HPDE6-E6E7 (cell line): ENCODE data around the gene SLC2A4.
A peak's percentile ranks its signal among the peaks of the same experiment; 100 is the strongest.

ENCODE experiments used
- DNase-seq: peaks from one replicate; pipeline ENCODE4 v3.0.0; 2011; ENCODE audit warnings: missing footprints; ENCODE audit errors: extremely low spot score

SLC2A4 gene

DNA sequence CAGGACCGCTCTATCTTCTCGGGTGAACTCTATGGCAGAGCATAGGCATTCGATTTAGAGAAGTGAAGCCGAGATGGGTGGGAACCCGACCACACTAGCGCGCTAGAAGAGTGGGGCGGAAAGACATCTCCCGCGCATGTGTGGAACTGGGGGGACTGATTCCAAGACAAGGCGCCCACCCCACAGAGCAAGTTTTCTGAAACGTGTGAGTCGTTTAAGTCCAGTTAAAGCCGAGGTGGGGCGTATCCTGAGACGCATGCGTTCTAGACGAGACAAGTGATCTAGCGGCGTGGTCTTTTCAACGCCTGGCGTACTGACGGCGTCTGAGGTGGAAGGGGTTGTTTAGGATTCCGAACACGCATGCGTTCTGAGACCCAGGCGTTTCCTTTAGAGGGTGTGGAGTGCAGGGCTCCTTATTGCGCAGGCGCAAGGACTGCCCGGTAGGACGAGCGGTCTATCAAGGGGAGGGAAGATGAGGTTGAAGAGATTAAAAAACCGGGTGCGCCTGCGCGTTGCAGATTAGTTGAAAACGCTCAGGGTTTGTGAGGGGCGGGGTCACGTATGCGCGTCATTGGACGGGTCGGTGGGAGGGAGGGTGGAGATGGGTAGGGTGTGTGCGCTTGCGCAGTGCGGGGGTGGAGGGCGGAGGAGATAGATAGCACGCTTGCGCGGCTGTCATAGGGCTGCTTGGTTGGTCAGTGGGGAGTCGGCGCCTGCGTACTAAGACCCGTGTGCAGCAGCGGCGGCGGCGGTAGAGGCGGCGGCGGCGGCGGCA is 25.6 kb downstream of the SLC2A4 start, which contains the start of gene EIF5A:
EIF5A (plus strand) TSS at position 718 of the 775 bp plus-strand sequence. CDS start 2,008 bp downstream, outside the sequence.
- peak; percentile 99 for DNase-seq

DNA sequence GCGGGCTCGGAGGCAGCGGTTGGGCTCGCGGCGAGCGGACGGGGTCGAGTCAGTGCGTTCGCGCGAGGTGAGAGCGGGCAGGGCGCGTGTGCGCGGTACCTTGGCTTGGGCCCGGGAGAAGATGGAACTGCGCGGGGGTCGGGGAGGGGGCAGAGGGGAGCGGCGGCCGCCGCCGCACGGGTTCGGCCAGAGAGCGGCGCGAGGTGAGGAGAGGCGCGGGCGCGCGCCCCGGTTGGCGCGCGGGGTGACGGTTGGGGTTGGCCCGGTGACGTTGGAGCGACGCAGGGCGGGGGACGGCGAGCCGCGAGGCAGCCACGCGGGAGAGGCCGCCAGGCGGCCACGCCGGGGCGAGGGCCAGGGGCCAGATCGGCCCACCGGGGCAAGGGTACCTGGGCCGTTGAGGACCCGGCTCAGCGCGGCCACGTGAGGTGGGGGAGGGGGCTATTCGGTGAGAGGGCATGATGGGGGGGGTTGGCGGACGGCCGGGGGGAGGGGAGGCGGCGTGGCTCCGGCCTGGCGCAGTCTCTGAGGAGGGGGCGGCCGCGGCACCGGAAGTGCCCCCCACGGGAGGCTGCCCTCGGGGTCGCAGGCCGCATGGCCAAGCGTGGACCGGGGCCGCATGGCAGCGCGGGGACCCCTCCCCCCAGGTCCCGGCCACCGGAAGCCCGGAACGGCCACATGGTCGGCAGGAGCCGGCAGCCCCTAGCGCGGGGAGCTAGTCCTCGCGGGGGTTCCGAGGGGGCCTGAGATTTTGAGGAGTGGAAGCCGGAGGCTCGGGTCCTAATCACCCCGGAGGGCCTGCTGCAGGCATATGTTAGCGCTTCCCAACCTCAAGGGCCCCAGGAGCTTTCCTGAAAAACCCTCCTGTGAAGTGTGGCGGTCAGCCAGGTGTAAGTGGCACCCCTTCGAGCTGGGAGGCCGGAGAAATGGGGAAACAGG is 26.4 kb downstream of the SLC2A4 start:
- no peak for DNase-seq

- DNase-seq, result peak; percentile 84
Measured at GRCh38 chr17:7308625-7309433, 27.3 kb downstream of the SLC2A4 start.

- no peak for DNase-seq
Measured at GRCh38 chr17:7309628-7310027, 28.1 kb downstream of the SLC2A4 start.

DNA sequence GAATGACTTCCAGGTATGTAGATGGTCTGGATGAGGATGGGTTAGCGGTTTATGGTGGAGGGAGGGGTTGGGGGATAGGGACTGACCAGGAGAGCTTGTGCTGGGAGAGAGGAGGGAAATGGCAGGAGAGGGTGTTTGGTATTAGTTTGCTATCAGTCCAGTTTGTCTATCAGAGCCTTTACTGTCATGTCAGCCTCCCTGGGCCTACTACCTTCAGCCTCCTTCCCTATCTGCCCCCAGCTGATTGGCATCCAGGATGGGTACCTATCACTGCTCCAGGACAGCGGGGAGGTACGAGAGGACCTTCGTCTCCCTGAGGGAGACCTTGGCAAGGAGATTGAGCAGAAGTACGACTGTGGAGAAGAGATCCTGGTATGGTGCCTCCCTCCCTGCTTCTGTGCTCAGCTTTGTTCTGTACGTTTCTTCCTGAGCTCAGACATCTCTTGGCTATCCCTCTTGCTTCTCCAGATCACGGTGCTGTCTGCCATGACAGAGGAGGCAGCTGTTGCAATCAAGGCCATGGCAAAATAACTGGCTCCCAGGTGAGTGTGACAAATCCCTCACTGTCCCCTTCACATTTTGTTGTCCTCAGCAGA is 29.7 kb downstream of the SLC2A4 start:
- no peak for DNase-seq

DNA sequence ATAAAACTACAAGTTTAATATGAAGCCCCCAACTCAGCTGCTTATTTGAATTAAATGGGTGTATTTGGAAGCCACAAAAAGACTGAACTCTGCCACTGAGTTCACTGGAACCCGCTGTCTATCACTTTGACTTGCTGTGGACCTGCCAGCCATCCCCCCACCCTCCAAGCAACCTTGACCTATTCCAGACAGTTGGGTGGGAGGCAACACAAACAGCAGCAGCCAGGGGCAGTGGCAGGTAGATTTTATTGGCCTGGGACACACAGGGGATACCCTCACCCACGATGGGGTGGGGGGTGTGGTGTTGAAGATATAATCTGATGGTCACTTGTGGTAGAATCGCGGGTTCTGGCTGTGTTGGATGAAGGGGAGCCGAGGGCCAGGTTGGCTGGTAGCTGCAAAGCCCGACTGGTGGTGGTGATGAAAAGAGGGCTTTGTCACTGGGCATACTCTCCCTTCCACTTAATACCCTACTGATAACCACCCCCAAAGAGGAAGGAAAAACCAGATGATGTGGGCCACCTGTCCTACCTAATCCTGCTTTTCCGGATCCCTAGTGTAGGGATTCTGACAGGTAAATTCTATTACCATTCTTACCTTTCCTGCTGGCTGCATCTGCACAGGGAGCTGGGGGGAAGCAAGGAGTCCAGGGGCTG is 31.0 kb downstream of the SLC2A4 start:
- DNase-seq, result no peak

DNA sequence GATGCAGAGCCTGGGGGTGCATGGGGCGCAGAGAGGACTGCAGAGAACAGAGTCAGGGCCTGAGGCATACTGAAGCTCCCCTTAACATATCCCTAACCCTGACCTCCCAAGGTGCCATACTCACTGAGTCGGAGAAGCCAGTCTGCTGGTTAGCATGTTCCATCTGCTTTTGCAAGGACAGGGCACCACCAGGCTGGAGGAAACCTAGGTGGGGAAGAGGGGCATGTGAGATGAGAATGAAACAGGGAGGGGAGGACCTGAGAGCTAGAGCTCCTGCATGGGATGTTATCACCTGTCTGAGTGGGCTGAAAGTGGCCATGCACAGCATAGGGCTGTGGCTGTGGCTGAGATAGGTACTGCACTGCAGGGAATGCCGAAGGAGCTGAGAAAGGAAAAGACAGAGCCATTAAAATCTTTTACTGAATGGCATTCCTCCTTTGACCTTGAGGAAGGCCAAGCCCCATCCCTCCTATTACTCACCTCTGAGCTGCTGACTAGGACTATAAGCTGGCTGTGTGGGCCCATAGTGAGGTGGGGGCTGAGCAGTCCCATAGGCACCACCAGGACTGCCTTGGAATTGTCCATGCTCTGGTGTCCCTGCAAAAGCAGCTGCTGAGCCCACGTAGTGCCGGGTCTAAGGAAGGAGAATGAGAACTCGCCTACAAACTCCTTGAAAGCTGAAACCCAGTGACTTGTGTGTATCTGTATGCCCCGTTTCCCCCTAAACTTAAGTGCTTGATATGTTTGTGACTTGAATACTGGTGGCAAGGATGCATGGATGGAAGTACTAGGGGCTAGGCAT is 31.8 kb downstream of the SLC2A4 start:
- DNase-seq, result no peak

DNA sequence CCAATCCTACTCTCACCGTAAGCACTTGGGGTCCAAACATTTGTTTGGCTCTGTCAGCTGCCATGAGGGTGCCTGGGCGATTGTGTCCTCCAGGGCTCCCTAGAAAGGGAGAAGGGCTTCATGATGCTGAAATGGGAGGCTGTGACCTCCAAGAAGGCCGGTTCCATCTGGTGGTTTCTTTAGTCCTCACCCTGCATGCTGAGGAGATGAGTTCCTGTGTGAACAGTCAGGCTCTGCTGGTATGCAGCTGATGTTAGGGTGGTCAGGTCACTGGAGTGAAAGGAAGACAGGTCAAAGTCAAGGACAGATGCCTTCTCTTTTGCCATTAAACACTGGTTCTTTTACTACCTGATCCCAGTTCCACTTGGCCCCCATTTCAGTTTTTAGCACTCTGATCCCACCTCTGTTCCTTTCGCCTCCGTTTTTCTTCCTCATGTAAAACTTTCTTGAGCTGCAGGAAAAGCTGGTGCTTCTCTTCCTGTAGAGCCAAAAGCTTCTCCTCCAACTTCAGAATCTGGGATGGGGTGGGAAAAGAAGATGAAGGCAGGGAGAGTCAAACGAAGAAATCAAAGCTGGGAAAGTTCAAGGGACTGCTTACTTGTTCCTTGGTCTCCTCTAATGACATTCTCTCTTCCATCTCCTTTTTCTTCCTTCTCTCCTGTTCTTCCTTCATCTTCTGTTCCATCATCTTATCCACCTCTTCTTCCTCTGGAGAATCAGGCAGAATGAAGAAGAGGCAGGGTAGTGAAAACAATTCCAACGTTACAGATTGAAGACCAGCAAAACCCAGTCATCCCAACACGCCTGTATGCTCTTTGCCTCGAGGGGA is 32.6 kb downstream of the SLC2A4 start:
- no peak for DNase-seq

GRCh38 chr17:7314719-7315569 is 33.4 kb downstream of the SLC2A4 start, which contains the start of gene GPS2:
TSS of gene GPS2 (minus strand) at chr17:7315360. CDS start at chr17:7315052, 308 bp downstream.
- peak; percentile 94 for DNase-seq

DNA sequence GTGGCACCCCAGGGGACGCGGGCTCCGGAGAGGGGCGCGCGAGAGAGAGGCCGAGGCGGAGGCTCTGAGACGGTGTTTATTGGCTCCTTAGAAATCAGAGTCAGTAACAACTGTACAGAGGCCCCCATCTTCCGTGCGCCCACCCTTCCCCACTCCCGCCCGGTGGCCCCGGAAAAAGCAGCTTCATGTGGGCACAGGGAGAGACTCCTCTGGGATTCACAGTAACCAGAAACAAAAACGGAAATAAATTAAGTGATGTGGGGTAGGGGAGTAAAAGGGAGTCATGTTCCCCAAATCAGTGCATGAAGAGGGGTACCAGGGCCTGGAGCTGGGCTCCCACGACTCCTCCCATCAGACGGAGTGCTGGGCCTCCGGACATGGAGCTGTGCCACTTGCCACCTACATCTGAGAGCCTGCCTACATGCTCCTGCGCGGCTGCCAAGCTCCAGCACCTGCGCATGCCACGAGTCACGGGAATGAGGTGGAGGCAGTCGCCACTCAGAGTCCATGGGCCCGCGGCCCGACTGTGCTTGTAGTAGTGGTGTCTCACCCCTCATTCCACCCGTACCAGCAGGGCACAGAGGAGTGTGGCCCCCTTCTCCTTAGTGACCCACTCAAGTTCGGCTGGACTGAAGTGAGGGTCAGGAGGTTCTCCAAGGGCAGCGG is 34.2 kb downstream of the SLC2A4 start:
- no peak for DNase-seq

GRCh38 chr17:7317161-7317803 is 35.8 kb downstream of the SLC2A4 start:
- DNase-seq, result no peak

GRCh38 chr17:7318121-7318860 is 36.8 kb downstream of the SLC2A4 start:
- DNase-seq, result no peak

DNA sequence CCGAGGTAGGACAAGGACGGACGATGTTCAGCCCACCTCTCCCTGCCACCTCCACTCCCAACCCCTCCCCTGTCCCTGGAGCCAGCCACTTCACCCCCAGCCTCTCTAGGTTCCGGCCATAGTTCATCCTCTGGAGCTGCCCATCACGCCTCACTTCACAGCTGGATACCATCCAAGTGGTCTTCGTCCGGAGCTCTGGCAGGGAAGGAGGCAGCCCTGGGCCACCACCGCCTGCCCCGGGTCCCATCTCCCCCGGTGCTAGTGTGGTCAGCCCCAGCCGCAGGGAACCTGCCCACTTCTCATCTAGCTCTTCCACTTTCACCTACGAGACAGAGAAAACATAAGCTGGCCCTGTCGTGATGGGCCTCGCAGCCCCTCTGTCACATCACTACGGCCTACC is 39.9 kb downstream of the SLC2A4 start:
- no peak for DNase-seq

- no peak for DNase-seq
Measured at GRCh38 chr17:7322520-7323194, 41.1 kb downstream of the SLC2A4 start.

GRCh38 chr17:7323731-7324437 is 42.4 kb downstream of the SLC2A4 start:
- DNase-seq, result no peak
